ENCODE measurements around the gene MBNL2. TPM values are rescaled to one million over a fixed set of nuclear protein-coding genes. Genes with fewer than 3 reads are reported as not detected.

The MBNL2 gene
- total RNA-seq, result 21.8 TPM

GRCh38 chr13:97221989-97222700 lies at the start of gene MBNL2:
Gene MBNL2 (plus strand): TSS chr13:97222333. CDS start chr13:97276236, 53,903 bp downstream.
- DNase-seq (ENCODE audit: low read depth in 2 of 3, low spot score in 2 of 3), result peak; percentile 65 to 89 (median 84)

GRCh38 chr13:97174638-97175037 lies 47.5 kb upstream of the MBNL2 start:
- DNase-seq (ENCODE audit: low read depth in 2 of 3, low spot score in 2 of 3), result no peak

GRCh38 chr13:97175041-97175440 lies 47.1 kb upstream of the MBNL2 start:
- no peak for DNase-seq (ENCODE audit: low read depth in 2 of 3, low spot score in 2 of 3)

- DNase-seq (ENCODE audit: low read depth in 2 of 3, low spot score in 2 of 3), result no peak
Observed at GRCh38 chr13:97179501-97179900, 42.6 kb upstream of the MBNL2 start.

GRCh38 chr13:97182111-97182890 lies 39.8 kb upstream of the MBNL2 start:
- peak in 1 of 3 donors; percentile 26 for DNase-seq (ENCODE audit: low read depth in 2 of 3, low spot score in 2 of 3)

GRCh38 chr13:97185291-97185690 lies 36.8 kb upstream of the MBNL2 start:
- DNase-seq (ENCODE audit: low read depth in 2 of 3, low spot score in 2 of 3), result no peak

- DNase-seq (ENCODE audit: low read depth in 2 of 3, low spot score in 2 of 3), result no peak
Observed at GRCh38 chr13:97185751-97186150, 36.4 kb upstream of the MBNL2 start.

GRCh38 chr13:97188207-97188606 lies 33.9 kb upstream of the MBNL2 start:
- no peak for DNase-seq (ENCODE audit: low read depth in 2 of 3, low spot score in 2 of 3)

- no peak for DNase-seq (ENCODE audit: low read depth in 2 of 3, low spot score in 2 of 3)
Observed at GRCh38 chr13:97189928-97190327, 32.2 kb upstream of the MBNL2 start.

- no peak for DNase-seq (ENCODE audit: low read depth in 2 of 3, low spot score in 2 of 3)
Observed at GRCh38 chr13:97191142-97191541, 31.0 kb upstream of the MBNL2 start.

GRCh38 chr13:97191615-97192014 lies 30.5 kb upstream of the MBNL2 start:
- peak in 1 of 3 donors; percentile 21 for DNase-seq (ENCODE audit: low read depth in 2 of 3, low spot score in 2 of 3)

- no peak for DNase-seq (ENCODE audit: low read depth in 2 of 3, low spot score in 2 of 3)
Observed at GRCh38 chr13:97192166-97192565, 30.0 kb upstream of the MBNL2 start.

GRCh38 chr13:97193577-97193976 lies 28.6 kb upstream of the MBNL2 start:
- no peak for DNase-seq (ENCODE audit: low read depth in 2 of 3, low spot score in 2 of 3)

GRCh38 chr13:97194479-97194878 lies 27.7 kb upstream of the MBNL2 start:
- peak in 1 of 3 donors; percentile 60 for DNase-seq (ENCODE audit: low read depth in 2 of 3, low spot score in 2 of 3)

- no peak for DNase-seq (ENCODE audit: low read depth in 2 of 3, low spot score in 2 of 3)
Observed at GRCh38 chr13:97196340-97196739, 25.8 kb upstream of the MBNL2 start.

- DNase-seq (ENCODE audit: low read depth in 2 of 3, low spot score in 2 of 3), result no peak
Observed at GRCh38 chr13:97198753-97199152, 23.4 kb upstream of the MBNL2 start.

- no peak for DNase-seq (ENCODE audit: low read depth in 2 of 3, low spot score in 2 of 3)
Observed at GRCh38 chr13:97199451-97199850, 22.7 kb upstream of the MBNL2 start.

GRCh38 chr13:97200081-97200942 lies 21.8 kb upstream of the MBNL2 start:
- no peak for DNase-seq (ENCODE audit: low read depth in 2 of 3, low spot score in 2 of 3)

GRCh38 chr13:97202761-97203160 lies 19.4 kb upstream of the MBNL2 start:
- no peak for DNase-seq (ENCODE audit: low read depth in 2 of 3, low spot score in 2 of 3)

- no peak for DNase-seq (ENCODE audit: low read depth in 2 of 3, low spot score in 2 of 3)
Observed at GRCh38 chr13:97205465-97205864, 16.7 kb upstream of the MBNL2 start.

GRCh38 chr13:97205982-97206381 lies 16.2 kb upstream of the MBNL2 start:
- no peak for DNase-seq (ENCODE audit: low read depth in 2 of 3, low spot score in 2 of 3)
